ENCODE measurements around the gene COL4A2.

The COL4A2 gene

GRCh38 chr13:110291286-110291685 is 15.8 kb upstream of the COL4A2 start:
- no peak for DNase-seq

- DNase-seq = no peak
These were observed 14.0 kb upstream of the COL4A2 start for GRCh38 chr13:110293037-110293436.

DNA sequence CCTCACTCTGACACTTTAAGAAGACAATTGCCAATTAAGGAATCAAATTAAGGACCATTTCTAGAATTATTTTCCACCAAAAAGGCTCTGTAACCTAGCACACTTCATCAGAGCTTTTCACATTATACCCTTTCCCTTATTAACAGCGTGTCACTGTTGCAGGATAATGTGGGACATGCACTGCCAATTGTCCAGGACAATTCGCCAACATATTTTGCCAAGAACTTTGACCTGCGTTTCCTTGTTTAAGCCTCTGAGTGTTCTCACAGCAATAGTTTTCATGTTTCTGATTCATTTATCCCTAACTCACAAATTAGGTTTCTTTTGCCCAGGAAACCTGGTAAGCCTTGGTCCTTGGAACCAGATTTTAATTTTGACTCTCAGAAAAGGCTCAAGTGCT is 13.4 kb upstream of the COL4A2 start:
- no peak for DNase-seq

- DNase-seq = no peak
These were observed 12.9 kb upstream of the COL4A2 start for GRCh38 chr13:110294146-110294545.

DNA sequence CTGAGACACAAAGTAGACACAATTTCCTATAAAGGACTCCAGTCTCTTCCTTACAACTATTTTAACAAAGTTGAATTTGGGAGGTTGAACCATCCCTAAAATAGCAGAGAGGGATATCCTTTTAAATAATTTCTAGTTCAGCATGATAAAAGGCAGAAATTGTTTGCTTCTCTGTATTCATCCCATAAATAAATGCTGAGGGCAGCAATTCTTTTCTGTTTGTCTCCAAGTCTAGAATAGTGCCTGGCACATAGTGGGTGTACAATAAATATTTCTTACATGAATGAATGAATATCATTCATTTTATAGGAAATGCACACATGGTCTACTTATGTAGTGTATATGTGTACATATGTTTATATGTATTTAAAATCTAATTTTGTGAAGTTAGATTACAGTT is 12.5 kb upstream of the COL4A2 start:
- DNase-seq = no peak

DNA sequence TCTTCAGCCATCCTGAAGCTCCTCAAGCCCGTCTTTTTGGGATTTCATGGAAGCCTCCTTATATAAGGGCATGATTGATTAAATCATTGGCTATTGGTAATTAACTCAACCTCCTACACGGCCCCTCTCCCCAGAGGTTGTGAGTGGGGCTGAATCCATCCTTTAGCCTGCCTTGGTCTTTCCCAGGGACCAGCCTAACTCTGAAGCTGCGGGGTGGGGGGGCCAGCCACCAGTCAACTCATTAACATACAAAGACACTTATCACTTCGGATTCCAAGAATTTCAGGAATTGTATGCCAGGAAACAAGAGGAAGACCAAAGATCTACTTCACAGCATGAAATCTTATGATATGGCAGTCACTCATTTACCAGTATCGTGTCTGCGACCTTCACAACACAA is 10.1 kb upstream of the COL4A2 start:
- DNase-seq = no peak

- no peak for DNase-seq
These were observed 9.1 kb upstream of the COL4A2 start for GRCh38 chr13:110297766-110298504.

DNA sequence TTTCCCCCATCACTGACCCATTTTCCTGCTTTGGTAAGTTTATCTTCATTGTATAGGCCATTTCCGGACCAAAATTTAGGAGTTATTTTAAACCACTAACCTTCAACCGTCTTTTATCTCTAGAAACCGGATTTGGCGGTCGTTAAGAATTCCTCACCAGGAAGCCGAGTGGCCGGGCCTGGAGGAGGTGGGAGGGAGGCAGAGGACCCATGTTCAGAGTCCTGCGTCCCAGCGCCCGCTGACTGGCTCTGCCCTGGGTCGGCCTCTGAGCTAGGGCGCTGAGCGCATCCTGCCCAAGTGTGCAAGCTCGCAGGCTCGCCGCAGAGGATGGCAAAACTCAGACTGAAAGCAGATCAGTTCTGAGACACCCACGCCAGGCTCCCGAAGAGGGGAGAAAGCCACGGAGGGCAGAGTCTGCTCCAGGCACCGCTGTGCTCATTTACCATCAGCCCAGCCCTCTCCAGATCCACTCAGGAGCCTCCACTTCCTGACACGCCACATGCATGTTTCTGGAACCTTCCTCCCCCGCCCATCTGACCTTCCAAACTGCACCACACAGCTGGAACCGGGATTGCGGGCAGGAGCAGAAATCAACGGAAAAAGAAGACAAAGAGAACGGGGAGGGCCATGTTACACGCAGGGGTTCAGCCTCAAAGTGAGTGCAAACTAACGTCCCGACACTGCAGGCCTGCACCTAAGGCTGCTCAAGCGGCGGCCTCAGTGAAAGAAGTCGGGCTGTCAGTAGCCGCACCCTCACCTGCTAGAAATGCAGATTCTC is 8.4 kb upstream of the COL4A2 start:
- DNase-seq = no peak

DNA sequence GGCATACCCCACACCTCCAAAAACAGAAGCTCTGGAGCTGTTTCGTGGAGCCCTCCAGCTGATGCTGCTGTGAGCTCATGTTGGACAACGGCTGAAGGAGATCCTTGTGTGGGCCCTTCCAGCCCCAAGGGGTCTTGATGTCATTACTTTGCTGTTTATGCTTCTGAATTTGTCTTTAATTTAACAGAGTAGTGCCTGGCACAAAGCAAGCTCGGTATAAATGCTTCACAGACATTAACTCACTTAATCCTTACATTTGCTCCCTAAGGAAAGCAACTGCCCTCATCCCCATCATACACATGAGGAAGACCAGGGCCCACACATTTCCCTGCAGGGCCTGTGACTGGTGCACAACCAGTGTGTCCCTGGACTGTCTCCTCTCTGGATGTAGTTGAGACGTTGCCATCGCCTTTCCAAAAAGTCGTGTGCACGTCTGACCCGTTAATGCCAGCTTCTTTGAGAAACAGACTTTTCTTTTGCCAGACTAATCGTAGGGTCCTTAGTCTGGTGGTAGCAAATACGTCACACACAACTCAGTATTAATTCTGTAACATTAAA is 7.7 kb upstream of the COL4A2 start:
- no peak for DNase-seq

DNA sequence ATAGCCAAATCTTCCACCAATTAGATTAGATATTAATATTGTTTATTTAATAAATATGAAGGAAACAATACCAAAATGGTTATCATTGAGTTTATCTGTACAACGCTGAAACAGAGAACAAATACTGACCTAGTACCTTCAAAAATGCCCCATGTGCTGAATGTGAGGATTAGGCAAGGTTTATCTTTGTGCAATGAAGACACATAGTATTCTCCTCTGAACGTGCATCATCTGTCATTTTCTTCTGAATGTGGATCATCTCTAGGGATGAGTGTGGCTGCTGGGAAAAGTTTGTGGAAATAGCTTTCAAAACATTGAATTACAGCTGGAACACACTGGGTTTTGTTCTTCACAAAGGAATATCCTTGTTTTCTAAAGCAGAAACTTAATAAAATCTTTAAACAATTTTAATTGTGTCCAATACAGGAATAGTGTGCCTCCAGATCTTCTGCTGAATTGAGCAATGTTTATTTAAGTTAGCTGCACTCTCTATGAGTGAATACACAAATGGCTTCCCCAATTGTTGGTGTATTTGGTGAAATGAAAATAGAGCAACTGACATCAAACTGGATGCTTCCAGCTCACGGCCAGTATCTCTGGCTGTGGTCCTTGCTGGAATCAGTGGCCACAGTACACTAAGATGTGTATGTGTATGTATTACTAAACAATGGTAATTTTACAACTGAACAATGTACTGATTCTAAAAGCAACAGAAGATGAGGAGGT is 6.8 kb upstream of the COL4A2 start:
- DNase-seq = no peak

GRCh38 chr13:110301083-110301482 is 6.0 kb upstream of the COL4A2 start:
- DNase-seq = no peak

- DNase-seq = no peak
These were observed 5.2 kb upstream of the COL4A2 start for GRCh38 chr13:110301606-110302553.

DNA sequence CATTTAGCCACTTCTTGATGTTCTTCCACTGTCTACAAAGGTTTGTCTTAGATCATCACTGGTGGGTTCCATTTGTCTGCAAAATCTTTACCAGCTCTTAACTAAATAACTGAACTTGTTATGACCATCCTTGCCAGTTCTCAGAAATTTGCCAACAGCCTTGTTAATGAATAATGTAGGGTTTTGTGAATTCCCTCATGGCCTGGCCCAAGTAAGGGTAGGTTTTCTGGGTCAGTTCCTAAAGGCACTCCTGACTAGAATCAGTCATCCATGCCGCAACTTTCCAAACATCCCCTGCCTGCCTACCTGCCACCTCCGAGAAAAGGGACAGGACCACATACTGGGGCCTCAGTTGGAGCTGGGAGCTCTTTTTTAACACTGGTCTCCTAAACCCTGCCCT is 4.1 kb upstream of the COL4A2 start:
- DNase-seq = no peak

- no peak for DNase-seq
These were observed 3.4 kb upstream of the COL4A2 start for GRCh38 chr13:110303644-110304043.

- no peak for DNase-seq
These were observed 2.8 kb upstream of the COL4A2 start for GRCh38 chr13:110304256-110304655.

DNA sequence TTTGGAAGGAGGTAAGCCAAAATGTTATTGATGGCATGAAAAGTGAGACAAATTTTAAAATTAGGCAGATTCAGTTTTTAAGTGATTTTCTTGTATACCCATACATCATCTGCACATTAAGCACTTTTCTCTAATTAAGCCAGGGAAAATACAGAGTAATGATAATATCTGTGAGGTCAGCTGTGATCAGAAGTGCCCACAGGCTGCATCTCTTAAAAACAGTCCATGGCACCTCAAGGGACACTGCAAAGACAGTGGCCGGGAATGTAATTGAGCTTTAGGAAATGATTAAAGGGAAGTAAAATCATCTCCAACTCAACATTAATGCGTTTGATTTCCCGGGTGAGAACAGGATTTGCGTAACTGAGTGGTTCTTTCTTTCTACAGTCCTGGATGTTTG is 2.1 kb upstream of the COL4A2 start:
- DNase-seq = no peak

- no peak for DNase-seq
These were observed 1.5 kb upstream of the COL4A2 start for GRCh38 chr13:110305544-110305943.

- no peak for DNase-seq
These were observed 1.1 kb upstream of the COL4A2 start for GRCh38 chr13:110305949-110306339.

- no peak for DNase-seq
These were observed 634 bp upstream of the COL4A2 start for GRCh38 chr13:110306340-110306959.

- DNase-seq = no peak
These were observed 927 bp downstream of the COL4A2 start for GRCh38 chr13:110307767-110308655.

All from stimulated activated naive CD4-positive, alpha-beta T cell treated with Interleukin-2 at 50 U/mL for 16 hours (primary cell).